Smooth muscle cell (in vitro differentiated cells): Measurements from ENCODE around the gene FAM89B. TPM values are rescaled to one million over a fixed set of nuclear protein-coding genes. Genes with fewer than 3 reads are reported as not detected.

Source experiments
- DNase-seq: peaks from one replicate; lab custom pipeline; 2025; ENCODE audit not compliant: unreplicated experiment; lab: John Stamatoyannopoulos, UW
- H2AFZ ChIP-seq: fragments of 200-600 bp; sonication (generic); 2 replicates; pipeline ENCODE4 v1.6.0; 2016; ENCODE audit warnings: antibody characterized with exemption, low read depth, mild to moderate bottlenecking
- H3F3A ChIP-seq: fragments of 200-600 bp; sonication (generic); 2 replicates; pipeline ENCODE4 v1.6.0; 2017; ENCODE audit warnings: antibody characterized with exemption, low read depth
- H3K27ac ChIP-seq: fragments of 200-600 bp; sonication (generic); 2 replicates; pipeline ENCODE4 v1.5.1; 2016; ENCODE audit warnings: low read depth, mild to moderate bottlenecking
- H3K27me3 ChIP-seq: fragments of 200-600 bp; sonication (generic); 2 replicates; pipeline ENCODE4 v1.6.1; 2016; ENCODE audit warnings: low read depth, mild to moderate bottlenecking
- H3K36me3 ChIP-seq: fragments of 200-600 bp; sonication (generic); 2 replicates; pipeline ENCODE4 v1.5.1; 2016; ENCODE audit warnings: low read depth
- H3K4me1 ChIP-seq: fragments of 200-600 bp; sonication (generic); 2 replicates; pipeline ENCODE4 v1.5.1; 2016; ENCODE audit warnings: low read depth
- H3K4me2 ChIP-seq: fragments of 200-600 bp; sonication (generic); 2 replicates; pipeline ENCODE4 v1.6.0; 2016; ENCODE audit warnings: mild to moderate bottlenecking
- H3K4me3 ChIP-seq: fragments of 200-600 bp; sonication (generic); 2 replicates; pipeline ENCODE4 v1.5.1; 2016; ENCODE audit warnings: mild to moderate bottlenecking
- H3K79me2 ChIP-seq: fragments of 200-600 bp; sonication (generic); 2 replicates; pipeline ENCODE4 v1.6.0; 2016; ENCODE audit warnings: low read depth, mild to moderate bottlenecking
- H3K9ac ChIP-seq: fragments of 200-600 bp; sonication (generic); 2 replicates; pipeline ENCODE4 v1.6.0; 2016; ENCODE audit warnings: low read depth
- H3K9me3 ChIP-seq: fragments of 200-600 bp; sonication (generic); replicated peaks from 2 replicates; pipeline ENCODE4 v1.5.1; 2016; ENCODE audit warnings: low read depth
- H4K20me1 ChIP-seq: fragments of 200-600 bp; sonication (generic); 2 replicates; pipeline ENCODE4 v1.6.0; 2016; ENCODE audit warnings: low read depth
- WGBS: methylation state at CpG from one replicate; pipeline ENCODE4 v1.1.7; 2016; ENCODE audit warnings: low lambda C conversion rate; 5-methylcytosine and 5-hydroxymethylcytosine counted together
- polyA plus RNA-seq: library from polyadenylated mRNA; unstranded; fragments of >200 nt; fragmentation: Nextera tagmentation; extraction: Ambion mirVana; gene quantifications from 2 replicates; pipeline ENCODE4 v1.2.1, GENCODE V29; 2016
- total RNA-seq: library from RNA; depleted of rRNA; stranded (reverse); fragments of >200 nt; gene quantifications from 2 replicates; pipeline ENCODE4 v1.2.3, GENCODE V29; 2014
- TF ChIP-seq, protein P1 (sequence below): fragments of 200-600 bp; sonication (generic); IDR thresholded peaks from 2 replicates; pipeline ENCODE4 v1.5.1; 2017; ENCODE audit warnings: borderline replicate concordance, mild to moderate bottlenecking, antibody characterized with exemption; ENCODE audit not compliant: insufficient read depth, poor library complexity, severe bottlenecking

Gene FAM89B
- total and polyA plus RNA-seq, 2 experiments from 2014 or later: 63.9 to 174 TPM

DNA sequence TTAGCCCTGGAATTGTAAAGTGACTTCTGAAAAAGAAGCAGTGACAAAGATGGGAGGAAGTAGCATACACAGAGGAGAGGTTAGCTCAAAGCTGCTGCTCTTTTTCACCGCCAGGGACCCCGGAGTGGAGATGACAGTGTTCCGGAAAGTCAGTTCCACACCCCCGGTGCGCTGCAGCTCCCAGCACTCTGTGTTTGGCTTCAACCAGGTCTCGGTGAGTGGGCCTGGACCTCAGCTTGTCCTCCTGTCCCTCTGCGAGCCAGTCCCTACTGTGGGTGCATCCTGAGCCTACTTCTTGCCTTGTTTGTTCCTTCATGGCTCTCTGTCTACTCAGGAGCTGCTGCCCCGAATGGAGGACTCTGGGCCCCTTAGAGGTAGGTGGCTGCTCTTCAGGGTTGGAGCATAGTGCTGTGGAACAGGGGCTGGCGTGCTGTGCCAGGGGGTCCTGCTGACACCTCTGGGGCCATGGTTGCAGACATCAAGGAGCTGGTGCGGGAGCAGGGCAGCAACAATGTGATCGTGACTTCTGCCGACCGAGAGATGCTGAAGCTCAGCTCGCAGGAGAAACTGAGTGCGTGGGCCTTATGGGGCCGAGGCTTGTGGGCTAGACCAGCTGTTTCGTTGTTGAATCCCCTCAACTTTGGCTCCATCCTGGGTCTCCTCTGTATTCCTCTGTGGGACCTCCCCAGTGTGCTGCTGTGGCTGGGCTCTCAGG is 45.0 kb downstream of the FAM89B start:
- Histone ChIP-seq H3F3A (no peaks in the 10 kb centered on the region), H3K9ac (peak overlapping the region; percentile 81), H3K27ac (no peak overlapping the region), H3K9me3 (no peaks in the 10 kb centered on the region), H3K4me1 (peaks cover 15% of the 10 kb centered on the region), H4K20me1 (peaks cover 17% of the 10 kb centered on the region), H3K36me3 (no peaks in the 10 kb centered on the region), H2AFZ (no peak overlapping the region), H3K4me2 (peak overlapping the region; percentile 94), H3K4me3 (peak overlapping the region; percentile 80), H3K79me2 (peaks cover 41% of the 10 kb centered on the region), H3K27me3 (no peaks in the 10 kb centered on the region)
- TF ChIP-seq, protein P1, sequence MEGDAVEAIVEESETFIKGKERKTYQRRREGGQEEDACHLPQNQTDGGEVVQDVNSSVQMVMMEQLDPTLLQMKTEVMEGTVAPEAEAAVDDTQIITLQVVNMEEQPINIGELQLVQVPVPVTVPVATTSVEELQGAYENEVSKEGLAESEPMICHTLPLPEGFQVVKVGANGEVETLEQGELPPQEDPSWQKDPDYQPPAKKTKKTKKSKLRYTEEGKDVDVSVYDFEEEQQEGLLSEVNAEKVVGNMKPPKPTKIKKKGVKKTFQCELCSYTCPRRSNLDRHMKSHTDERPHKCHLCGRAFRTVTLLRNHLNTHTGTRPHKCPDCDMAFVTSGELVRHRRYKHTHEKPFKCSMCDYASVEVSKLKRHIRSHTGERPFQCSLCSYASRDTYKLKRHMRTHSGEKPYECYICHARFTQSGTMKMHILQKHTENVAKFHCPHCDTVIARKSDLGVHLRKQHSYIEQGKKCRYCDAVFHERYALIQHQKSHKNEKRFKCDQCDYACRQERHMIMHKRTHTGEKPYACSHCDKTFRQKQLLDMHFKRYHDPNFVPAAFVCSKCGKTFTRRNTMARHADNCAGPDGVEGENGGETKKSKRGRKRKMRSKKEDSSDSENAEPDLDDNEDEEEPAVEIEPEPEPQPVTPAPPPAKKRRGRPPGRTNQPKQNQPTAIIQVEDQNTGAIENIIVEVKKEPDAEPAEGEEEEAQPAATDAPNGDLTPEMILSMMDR: no peak
- no peak for DNase-seq
- 98% methylated on average over 17 of the region's 17 CpGs for WGBS

DNA sequence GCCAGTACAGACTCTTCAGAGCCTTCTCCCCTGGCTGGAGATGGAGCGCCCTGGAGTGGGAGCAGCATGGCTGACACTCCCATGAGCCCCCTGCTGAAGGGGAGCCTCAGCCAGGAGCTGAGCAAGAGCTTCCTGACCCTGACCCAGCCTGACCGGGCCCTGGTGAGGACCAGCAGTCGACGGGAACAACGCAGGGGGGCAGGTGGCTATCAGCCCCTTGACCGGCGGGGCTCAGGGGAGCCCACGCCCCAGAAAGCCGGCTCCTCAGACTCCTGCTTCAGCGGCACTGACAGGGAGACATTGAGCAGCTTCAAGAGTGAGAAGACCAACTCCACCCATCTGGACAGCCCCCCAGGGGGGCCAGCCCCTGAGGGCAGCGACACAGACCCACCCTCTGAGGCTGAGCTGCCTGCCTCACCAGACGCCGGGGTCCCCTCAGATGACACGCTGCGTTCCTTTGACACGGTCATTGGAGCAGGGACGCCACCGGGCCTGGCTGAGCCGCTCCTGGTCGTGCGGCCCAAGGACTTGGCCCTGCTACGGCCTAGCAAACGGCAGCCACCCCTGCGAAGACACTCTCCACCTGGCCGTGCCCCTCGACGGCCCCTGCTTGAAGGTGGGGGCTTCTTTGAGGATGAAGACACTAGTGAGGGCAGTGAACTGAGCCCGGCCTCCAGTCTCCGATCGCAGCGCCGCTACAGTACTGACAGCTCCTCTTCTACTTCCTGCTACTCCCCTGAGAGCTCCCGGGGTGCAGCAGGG is 45.8 kb downstream of the FAM89B start:
- Histone ChIP-seq H3K27me3 (no peaks in the 10 kb centered on the region), H3K4me2 (no peak overlapping the region), H3K9me3 (no peaks in the 10 kb centered on the region), H3K36me3 (no peaks in the 10 kb centered on the region), H3K4me3 (no peak overlapping the region), H3K79me2 (peaks cover 32% of the 10 kb centered on the region), H2AFZ (no peak overlapping the region), H3F3A (no peaks in the 10 kb centered on the region), H3K27ac (no peak overlapping the region), H3K4me1 (peaks cover 7% of the 10 kb centered on the region), H4K20me1 (peaks cover 9% of the 10 kb centered on the region), H3K9ac (no peak overlapping the region)
- no peak for DNase-seq
- TF ChIP-seq, protein P1: no peak
- WGBS: 98% methylated on average over 33 of the region's 33 CpGs

DNA sequence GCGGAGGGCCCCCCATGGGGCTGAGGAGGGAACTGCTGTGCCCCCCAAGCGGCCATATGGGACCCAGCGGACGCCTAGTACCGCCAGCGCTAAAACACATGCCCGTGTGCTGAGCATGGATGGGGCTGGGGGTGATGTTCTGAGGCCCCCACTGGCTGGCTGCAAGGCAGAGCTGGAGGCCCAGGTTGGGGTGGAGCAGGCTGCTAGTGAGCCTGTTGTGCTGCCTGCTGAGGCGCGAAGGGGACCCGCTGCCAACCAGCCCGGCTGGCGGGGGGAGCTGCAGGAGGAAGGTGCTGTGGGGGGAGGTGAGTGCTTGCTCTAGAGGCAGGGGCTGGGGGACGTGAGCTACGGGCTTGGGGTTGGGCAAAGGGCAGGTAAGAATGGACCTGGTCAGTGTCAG is 46.4 kb downstream of the FAM89B start:
- no peak for DNase-seq
- H2AFZ ChIP-seq: no peak overlapping the region
- no peaks in the 10 kb centered on the region for H3F3A ChIP-seq
- peaks cover 26% of the 10 kb centered on the region for H3K79me2 ChIP-seq
- over 99% methylated on average over 14 of the region's 14 CpGs for WGBS
- TF ChIP-seq, protein P1: no peak
- H3K9me3 ChIP-seq: no peaks in the 10 kb centered on the region
- H4K20me1 ChIP-seq: peaks cover 8% of the 10 kb centered on the region
- no peak overlapping the region for H3K4me2 ChIP-seq
- no peak overlapping the region for H3K9ac ChIP-seq
- no peak overlapping the region for H3K4me3 ChIP-seq
- no peaks in the 10 kb centered on the region for H3K36me3 ChIP-seq
- H3K27ac ChIP-seq: no peak overlapping the region
- H3K27me3 ChIP-seq: no peaks in the 10 kb centered on the region
- peaks cover under 1% of the 10 kb centered on the region for H3K4me1 ChIP-seq
